ENCODE data around the gene NXPE1.

Gene NXPE1

GRCh38 chr11:114594703-114595102 is 35.0 kb upstream of the NXPE1 start:
- H3K4me3 ChIP-seq (ENCODE audit: low read length), result no peak overlapping the region

GRCh38 chr11:114587398-114587953 is 27.8 kb upstream of the NXPE1 start:
- no peak overlapping the region for H3K4me3 ChIP-seq (ENCODE audit: low read length)
- no peak for TF ChIP-seq ZNF274 (IDR thresholded peaks at IDR 0.05; ENCODE audit: low read depth, low read length)

More at GRCh38 chr11:114594703-114595102, 35.0 kb upstream of the NXPE1 start:
- TF ChIP-seq ZNF274 (IDR thresholded peaks at IDR 0.05; ENCODE audit: low read depth, low read length), result no peak

GRCh38 chr11:114586797-114587196 is 27.1 kb upstream of the NXPE1 start:
- no peak for TF ChIP-seq ZNF274 (IDR thresholded peaks at IDR 0.05; ENCODE audit: low read depth, low read length)
- no peak overlapping the region for H3K4me3 ChIP-seq (ENCODE audit: low read length)

- no peak for TF ChIP-seq ZNF274 (IDR thresholded peaks at IDR 0.05; ENCODE audit: low read depth, low read length)
- no peak overlapping the region for H3K4me3 ChIP-seq (ENCODE audit: low read length)
Measured at GRCh38 chr11:114571712-114572111, 12.0 kb upstream of the NXPE1 start.

- TF ChIP-seq ZNF274 (IDR thresholded peaks at IDR 0.05; ENCODE audit: low read depth, low read length), result no peak
- no peak overlapping the region for H3K4me3 ChIP-seq (ENCODE audit: low read length)
Measured at GRCh38 chr11:114569801-114570200, 10.1 kb upstream of the NXPE1 start.

GRCh38 chr11:114566276-114566675 is 6.6 kb upstream of the NXPE1 start:
- no peak for TF ChIP-seq ZNF274 (IDR thresholded peaks at IDR 0.05; ENCODE audit: low read depth, low read length)
- no peak overlapping the region for H3K4me3 ChIP-seq (ENCODE audit: low read length)

GRCh38 chr11:114564831-114565230 is 5.2 kb upstream of the NXPE1 start:
- no peak for TF ChIP-seq ZNF274 (IDR thresholded peaks at IDR 0.05; ENCODE audit: low read depth, low read length)
- H3K4me3 ChIP-seq (ENCODE audit: low read length), result no peak overlapping the region

GRCh38 chr11:114563077-114563476 is 3.4 kb upstream of the NXPE1 start:
- H3K4me3 ChIP-seq (ENCODE audit: low read length), result no peak overlapping the region
- no peak for TF ChIP-seq ZNF274 (IDR thresholded peaks at IDR 0.05; ENCODE audit: low read depth, low read length)

GRCh38 chr11:114562166-114562916 is 2.7 kb upstream of the NXPE1 start:
- no peak overlapping the region for H3K4me3 ChIP-seq (ENCODE audit: low read length)
- no peak for TF ChIP-seq ZNF274 (IDR thresholded peaks at IDR 0.05; ENCODE audit: low read depth, low read length)

- no peak for TF ChIP-seq ZNF274 (IDR thresholded peaks at IDR 0.05; ENCODE audit: low read depth, low read length)
- H3K4me3 ChIP-seq (ENCODE audit: low read length), result no peak overlapping the region
Measured at GRCh38 chr11:114556135-114556534, 3.5 kb downstream of the NXPE1 start.

- TF ChIP-seq ZNF274 (IDR thresholded peaks at IDR 0.05; ENCODE audit: low read depth, low read length), result no peak
- H3K4me3 ChIP-seq (ENCODE audit: low read length), result no peak overlapping the region
Measured at GRCh38 chr11:114553642-114554041, 6.0 kb downstream of the NXPE1 start.

- TF ChIP-seq ZNF274 (IDR thresholded peaks at IDR 0.05; ENCODE audit: low read depth, low read length), result no peak
- H3K4me3 ChIP-seq (ENCODE audit: low read length), result no peak overlapping the region
Measured at GRCh38 chr11:114551060-114551459, 8.6 kb downstream of the NXPE1 start.

- TF ChIP-seq ZNF274 (IDR thresholded peaks at IDR 0.05; ENCODE audit: low read depth, low read length), result no peak
- H3K4me3 ChIP-seq (ENCODE audit: low read length), result no peak overlapping the region
Measured at GRCh38 chr11:114525682-114526081, 34.0 kb downstream of the NXPE1 start.

GRCh38 chr11:114524122-114524521 is 35.6 kb downstream of the NXPE1 start:
- TF ChIP-seq ZNF274 (IDR thresholded peaks at IDR 0.05; ENCODE audit: low read depth, low read length), result no peak
- no peak overlapping the region for H3K4me3 ChIP-seq (ENCODE audit: low read length)

- H3K4me3 ChIP-seq (ENCODE audit: low read length), result no peak overlapping the region
- no peak for TF ChIP-seq ZNF274 (IDR thresholded peaks at IDR 0.05; ENCODE audit: low read depth, low read length)
Measured at GRCh38 chr11:114522818-114523217, 36.9 kb downstream of the NXPE1 start.

Data from GM08714 (cell line).